ENCODE results near the gene PERCC1. TPM values are rescaled to one million over a fixed set of nuclear protein-coding genes. Genes with fewer than 3 reads are reported as not detected.

Gene PERCC1
- total RNA-seq, 4 donors from 2014 or later, result not detected

DNA sequence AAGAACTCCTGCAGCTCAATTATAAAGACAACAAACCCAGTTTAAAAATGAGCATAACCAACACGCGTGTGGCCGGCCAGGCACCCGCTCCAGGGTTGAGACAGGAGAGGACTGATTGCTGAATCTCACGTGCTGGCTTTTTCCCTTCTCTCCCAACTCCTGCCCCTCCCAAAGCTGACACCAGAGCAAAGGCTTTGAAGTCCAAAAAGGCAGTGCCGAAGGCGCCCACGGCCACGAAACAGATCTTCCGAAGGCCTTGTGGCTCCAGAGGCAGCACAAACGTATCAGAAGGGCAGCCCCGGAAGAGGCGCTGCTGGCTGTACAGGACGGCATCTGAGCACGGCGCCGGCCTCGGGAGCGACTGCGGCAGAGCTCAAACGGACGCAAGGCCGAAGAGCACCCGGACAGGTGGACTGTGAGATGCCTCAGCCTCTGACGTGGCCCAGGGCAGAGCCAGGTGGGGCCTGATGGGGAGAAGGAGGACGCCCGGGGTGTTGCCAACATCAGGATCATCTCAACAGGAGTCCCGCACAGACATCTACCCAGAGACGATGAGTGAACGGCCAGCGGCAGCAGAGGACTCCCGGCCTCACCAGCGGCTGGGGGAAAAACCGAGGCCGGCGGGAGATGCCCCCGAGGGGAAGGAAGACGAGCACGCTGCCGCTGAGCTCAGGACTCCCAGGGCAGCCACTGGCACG, 33.5 kb downstream of the PERCC1 start:
- H3K4me1 ChIP-seq, result no peaks in the 10 kb centered on the region
- DNase-seq, result no peak
- no peak overlapping the region for H3K27ac ChIP-seq
- no peak overlapping the region for H3K4me3 ChIP-seq
- H3K27me3 ChIP-seq, result no peaks in the 10 kb centered on the region
- intact Hi-C loops (cut with DNase I; ENCODE audit: low total_unique reads), result no loop called here
- H3K9me3 ChIP-seq, result no peaks in the 10 kb centered on the region
- no peaks in the 10 kb centered on the region for H3K36me3 ChIP-seq
- no peak for TF ChIP-seq POLR2A (IDR thresholded peaks at IDR 0.05)
- TF ChIP-seq, protein P1, sequence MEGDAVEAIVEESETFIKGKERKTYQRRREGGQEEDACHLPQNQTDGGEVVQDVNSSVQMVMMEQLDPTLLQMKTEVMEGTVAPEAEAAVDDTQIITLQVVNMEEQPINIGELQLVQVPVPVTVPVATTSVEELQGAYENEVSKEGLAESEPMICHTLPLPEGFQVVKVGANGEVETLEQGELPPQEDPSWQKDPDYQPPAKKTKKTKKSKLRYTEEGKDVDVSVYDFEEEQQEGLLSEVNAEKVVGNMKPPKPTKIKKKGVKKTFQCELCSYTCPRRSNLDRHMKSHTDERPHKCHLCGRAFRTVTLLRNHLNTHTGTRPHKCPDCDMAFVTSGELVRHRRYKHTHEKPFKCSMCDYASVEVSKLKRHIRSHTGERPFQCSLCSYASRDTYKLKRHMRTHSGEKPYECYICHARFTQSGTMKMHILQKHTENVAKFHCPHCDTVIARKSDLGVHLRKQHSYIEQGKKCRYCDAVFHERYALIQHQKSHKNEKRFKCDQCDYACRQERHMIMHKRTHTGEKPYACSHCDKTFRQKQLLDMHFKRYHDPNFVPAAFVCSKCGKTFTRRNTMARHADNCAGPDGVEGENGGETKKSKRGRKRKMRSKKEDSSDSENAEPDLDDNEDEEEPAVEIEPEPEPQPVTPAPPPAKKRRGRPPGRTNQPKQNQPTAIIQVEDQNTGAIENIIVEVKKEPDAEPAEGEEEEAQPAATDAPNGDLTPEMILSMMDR (IDR thresholded peaks at IDR 0.05), result no peak

DNA sequence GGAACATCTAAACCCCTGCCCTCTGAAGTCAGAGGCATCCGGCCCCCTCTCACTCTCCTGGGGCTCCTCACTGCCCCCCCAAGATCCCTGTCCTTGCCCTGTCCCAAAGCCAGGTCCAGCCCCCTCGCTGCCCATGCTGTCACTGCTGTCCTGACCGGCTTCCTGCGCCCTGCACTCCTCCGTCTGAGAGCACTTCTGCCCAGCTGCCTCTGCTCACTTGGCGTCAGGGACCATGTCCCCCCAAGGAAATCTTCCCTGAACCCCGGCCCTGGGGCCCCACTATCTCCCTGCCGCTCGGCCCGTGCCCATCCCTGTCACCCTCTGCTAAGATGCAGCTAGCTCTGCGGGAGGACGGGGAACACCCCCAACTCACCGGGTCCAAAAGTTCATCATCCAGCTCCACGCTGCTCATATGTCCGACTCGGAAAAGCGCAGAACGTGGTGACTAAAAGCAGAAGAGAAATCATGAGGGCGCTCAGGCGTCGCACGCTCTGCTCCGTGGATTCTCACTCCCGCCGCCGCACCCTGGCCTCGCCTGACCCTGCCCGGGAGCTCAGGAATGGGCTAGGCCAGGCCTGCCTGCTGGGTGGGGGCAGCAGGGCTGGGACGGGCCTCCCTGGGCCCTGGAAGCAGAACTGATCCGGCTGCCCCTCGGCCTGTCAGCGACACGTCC, 34.2 kb downstream of the PERCC1 start:
- Histone ChIP-seq H3K27ac (no peak overlapping the region), H3K4me3 (no peak overlapping the region), H3K27me3 (no peaks in the 10 kb centered on the region), H3K9me3 (no peaks in the 10 kb centered on the region), H3K4me1 (no peaks in the 10 kb centered on the region), H3K36me3 (no peaks in the 10 kb centered on the region)
- TF ChIP-seq, protein P1 (IDR thresholded peaks at IDR 0.05), result no peak
- no peak for TF ChIP-seq POLR2A (IDR thresholded peaks at IDR 0.05)
- intact Hi-C loops (cut with DNase I; ENCODE audit: low total_unique reads), result no loop called here
- no peak for DNase-seq

DNA sequence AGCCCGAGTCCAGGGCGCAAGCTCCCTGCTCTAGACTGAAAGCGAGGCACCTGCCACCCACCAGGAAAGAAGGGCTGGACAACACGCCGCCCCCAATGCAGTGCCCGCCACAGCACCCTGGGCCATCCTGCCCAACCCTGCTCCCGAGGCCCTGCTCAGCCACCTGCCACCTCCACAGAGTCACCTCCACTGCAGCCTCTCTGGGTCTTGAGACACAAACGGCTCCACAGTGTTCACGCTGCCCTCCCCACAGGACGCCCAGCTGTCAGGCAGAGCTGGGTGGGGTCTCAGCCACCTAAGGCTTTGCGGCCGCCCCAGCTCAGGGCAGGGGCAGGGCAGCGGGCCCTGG, 34.7 kb downstream of the PERCC1 start:
- Histone ChIP-seq H3K9me3 (no peaks in the 10 kb centered on the region), H3K27me3 (no peaks in the 10 kb centered on the region), H3K27ac (no peak overlapping the region), H3K36me3 (no peaks in the 10 kb centered on the region), H3K4me1 (no peaks in the 10 kb centered on the region), H3K4me3 (no peak overlapping the region)
- DNase-seq, result no peak
- TF ChIP-seq POLR2A (IDR thresholded peaks at IDR 0.05), result no peak
- TF ChIP-seq, protein P1 (IDR thresholded peaks at IDR 0.05), result no peak
- intact Hi-C loops (cut with DNase I; ENCODE audit: low total_unique reads), result no loop called here

DNA sequence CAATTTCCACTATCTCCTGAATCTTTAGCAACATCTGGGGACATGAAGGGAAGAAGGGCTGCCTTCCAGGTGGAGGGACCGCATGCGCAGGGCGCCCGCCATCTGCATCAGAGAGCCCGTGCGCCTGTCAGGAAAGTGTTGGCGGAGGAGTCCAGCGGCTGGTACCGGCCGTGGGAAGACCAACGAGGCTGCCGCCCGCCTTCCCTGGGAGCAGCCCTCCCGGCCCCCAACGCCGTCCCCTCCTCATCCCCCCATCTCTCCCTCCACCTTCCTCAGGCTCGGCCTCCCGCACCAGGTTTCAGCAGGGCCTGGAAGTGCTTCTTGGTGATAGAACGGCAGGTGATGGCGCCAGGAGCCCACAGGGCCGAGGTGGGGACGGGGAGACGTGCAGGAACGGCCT, 35.2 kb downstream of the PERCC1 start:
- H3K27ac ChIP-seq, result no peak overlapping the region
- no peak overlapping the region for H3K4me3 ChIP-seq
- H3K27me3 ChIP-seq, result no peaks in the 10 kb centered on the region
- intact Hi-C loops (cut with DNase I; ENCODE audit: low total_unique reads), result no loop called here
- no peaks in the 10 kb centered on the region for H3K36me3 ChIP-seq
- TF ChIP-seq POLR2A (IDR thresholded peaks at IDR 0.05), result no peak
- no peaks in the 10 kb centered on the region for H3K9me3 ChIP-seq
- no peaks in the 10 kb centered on the region for H3K4me1 ChIP-seq
- no peak for DNase-seq

DNA sequence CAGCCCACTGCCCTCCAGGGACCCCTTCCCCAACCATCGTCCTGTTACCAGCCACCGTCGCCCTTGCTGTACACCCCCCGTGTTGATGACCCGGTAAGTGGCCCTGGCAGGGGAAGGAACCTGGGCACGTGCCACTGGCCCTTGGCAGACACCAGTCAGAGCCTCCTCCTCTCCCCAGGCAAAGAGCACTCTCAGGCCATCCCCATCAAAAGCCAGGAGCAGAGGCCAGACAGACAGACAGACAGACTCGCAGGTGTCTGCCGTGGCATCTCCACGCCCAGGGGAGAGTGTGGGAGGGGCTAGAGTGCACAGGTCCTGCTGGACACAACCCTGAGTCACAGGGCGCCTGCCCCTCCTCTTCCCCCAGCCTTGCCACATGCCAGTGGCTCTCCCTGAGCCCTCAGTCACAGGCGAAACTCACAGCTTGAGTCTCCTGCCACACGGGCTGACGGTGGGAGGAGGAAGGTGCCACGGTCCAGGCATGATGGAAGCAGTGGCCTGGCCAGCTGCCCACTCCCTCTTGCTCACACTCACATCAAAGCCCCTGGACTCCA, 36.2 kb downstream of the PERCC1 start:
- Histone ChIP-seq H3K36me3 (no peaks in the 10 kb centered on the region), H3K27me3 (no peaks in the 10 kb centered on the region), H3K9me3 (no peaks in the 10 kb centered on the region), H3K4me3 (no peak overlapping the region), H3K4me1 (no peaks in the 10 kb centered on the region), H3K27ac (no peak overlapping the region)
- no peak for DNase-seq
- TF ChIP-seq, protein P1 (IDR thresholded peaks at IDR 0.05), result no peak
- no peak for TF ChIP-seq POLR2A (IDR thresholded peaks at IDR 0.05)
- intact Hi-C loops (cut with DNase I; ENCODE audit: low total_unique reads), result no loop called here
